GM12801 (cell line): Measurements from ENCODE around the gene LRP1B.

Experiments used
- TF ChIP-seq, protein P1 (sequence below): IDR thresholded peaks from one replicate; pipeline ENCODE4 v1.5.1; 2011; ENCODE audit warnings: control low read depth; ENCODE audit not compliant: insufficient read length; ENCODE audit errors: extremely low read depth

Gene LRP1B

GRCh38 chr2:141242008-141242407, 888.8 kb downstream of the LRP1B start:
- TF ChIP-seq, protein P1, sequence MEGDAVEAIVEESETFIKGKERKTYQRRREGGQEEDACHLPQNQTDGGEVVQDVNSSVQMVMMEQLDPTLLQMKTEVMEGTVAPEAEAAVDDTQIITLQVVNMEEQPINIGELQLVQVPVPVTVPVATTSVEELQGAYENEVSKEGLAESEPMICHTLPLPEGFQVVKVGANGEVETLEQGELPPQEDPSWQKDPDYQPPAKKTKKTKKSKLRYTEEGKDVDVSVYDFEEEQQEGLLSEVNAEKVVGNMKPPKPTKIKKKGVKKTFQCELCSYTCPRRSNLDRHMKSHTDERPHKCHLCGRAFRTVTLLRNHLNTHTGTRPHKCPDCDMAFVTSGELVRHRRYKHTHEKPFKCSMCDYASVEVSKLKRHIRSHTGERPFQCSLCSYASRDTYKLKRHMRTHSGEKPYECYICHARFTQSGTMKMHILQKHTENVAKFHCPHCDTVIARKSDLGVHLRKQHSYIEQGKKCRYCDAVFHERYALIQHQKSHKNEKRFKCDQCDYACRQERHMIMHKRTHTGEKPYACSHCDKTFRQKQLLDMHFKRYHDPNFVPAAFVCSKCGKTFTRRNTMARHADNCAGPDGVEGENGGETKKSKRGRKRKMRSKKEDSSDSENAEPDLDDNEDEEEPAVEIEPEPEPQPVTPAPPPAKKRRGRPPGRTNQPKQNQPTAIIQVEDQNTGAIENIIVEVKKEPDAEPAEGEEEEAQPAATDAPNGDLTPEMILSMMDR = no peak

GRCh38 chr2:141226560-141226959, 904.3 kb downstream of the LRP1B start:
- TF ChIP-seq, protein P1 = no peak

- TF ChIP-seq, protein P1 = no peak
Measured at GRCh38 chr2:141207036-141207385, 923.8 kb downstream of the LRP1B start.

GRCh38 chr2:141201016-141201565, 929.7 kb downstream of the LRP1B start:
- TF ChIP-seq, protein P1 = no peak

DNA sequence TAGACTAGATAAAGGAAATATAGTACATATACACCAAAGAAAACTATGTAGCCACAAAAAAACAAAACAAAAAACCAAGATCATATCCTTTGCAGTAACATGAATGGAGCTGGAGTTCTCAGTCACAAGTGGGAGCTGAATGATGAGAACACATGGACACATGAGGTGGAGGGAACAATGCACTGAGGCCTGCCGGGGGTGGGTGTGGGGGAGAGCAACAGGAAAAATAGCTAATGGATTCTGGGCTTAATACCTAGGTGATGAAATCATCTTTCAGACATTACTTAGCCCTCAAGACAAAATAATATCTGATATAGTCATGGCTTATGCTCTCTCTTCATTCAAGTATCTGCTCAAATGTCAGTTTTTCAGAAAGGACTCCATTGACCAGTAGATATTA, 930.6 kb downstream of the LRP1B start:
- TF ChIP-seq, protein P1 = no peak

GRCh38 chr2:141199711-141200110, 931.1 kb downstream of the LRP1B start:
- TF ChIP-seq, protein P1 = no peak

- TF ChIP-seq, protein P1 = no peak
Measured at GRCh38 chr2:141195087-141195486, 935.7 kb downstream of the LRP1B start.

DNA sequence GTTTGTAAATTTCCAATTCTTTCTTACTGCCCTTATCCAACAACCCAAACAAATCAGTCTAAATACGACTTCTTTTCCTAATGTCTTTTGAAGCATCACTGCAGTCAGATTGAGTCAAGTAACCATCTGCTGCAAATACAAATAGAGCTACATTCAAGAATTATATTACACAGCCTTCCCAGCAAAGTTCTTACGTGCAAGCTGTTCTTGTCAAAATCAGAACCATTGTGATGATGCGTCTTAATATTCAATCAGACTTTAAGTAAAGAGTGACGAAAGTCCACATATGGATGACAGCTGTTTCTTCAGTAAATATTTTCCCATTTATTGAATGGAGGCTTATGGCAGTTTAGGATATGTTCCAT, 943.8 kb downstream of the LRP1B start:
- TF ChIP-seq, protein P1 = no peak
